ENCODE measurements around the gene RRAS2.

DNA sequence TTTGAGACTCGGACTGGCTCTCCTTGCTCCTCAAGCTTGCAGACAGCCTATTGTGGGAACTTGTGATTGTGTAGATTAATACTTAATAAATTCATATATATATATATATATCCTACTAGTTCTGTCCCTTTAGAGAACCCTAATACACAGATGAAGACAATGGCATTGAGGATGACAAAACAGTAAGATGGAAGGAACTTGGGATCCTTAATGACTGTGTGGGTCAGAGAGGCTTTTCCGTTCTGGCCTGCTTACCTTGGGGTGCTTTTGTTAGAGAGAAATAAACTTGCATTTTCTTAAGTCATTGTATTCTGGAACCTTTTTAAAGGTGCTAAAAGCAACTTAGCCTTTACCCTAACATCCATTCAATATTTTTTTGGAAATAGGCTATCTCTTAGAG, 49.6 kb upstream of the RRAS2 start:
- TF ChIP-seq, protein P1, sequence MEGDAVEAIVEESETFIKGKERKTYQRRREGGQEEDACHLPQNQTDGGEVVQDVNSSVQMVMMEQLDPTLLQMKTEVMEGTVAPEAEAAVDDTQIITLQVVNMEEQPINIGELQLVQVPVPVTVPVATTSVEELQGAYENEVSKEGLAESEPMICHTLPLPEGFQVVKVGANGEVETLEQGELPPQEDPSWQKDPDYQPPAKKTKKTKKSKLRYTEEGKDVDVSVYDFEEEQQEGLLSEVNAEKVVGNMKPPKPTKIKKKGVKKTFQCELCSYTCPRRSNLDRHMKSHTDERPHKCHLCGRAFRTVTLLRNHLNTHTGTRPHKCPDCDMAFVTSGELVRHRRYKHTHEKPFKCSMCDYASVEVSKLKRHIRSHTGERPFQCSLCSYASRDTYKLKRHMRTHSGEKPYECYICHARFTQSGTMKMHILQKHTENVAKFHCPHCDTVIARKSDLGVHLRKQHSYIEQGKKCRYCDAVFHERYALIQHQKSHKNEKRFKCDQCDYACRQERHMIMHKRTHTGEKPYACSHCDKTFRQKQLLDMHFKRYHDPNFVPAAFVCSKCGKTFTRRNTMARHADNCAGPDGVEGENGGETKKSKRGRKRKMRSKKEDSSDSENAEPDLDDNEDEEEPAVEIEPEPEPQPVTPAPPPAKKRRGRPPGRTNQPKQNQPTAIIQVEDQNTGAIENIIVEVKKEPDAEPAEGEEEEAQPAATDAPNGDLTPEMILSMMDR (IDR thresholded peaks at IDR 0.05): no peak
- no peak for TF ChIP-seq POLR2A (IDR thresholded peaks at IDR 0.05)

All from gastroesophageal sphincter (tissue), 3 donors.